Tibial nerve (tissue), 4 donors: ENCODE data around the gene SMAP1. TPM values are rescaled to one million over a fixed set of nuclear protein-coding genes. Genes with fewer than 3 reads are reported as not detected.
"Not testable (repeated sequence)": the region's sequence is repeated elsewhere in the genome, so short reads cannot be mapped to it uniquely, and the experiment has no call there.

ENCODE experiments used
- DNase-seq, 2 donors: peaks; one replicate each; pipeline ENCODE4 v3.0.0-alpha.2; 2019; ENCODE audit warnings: low spot score in 2 of 2
- H3K27ac ChIP-seq, 4 donors: fragments of 200-600 bp; sonication (generic) in 3 of 4; one replicate each; pipeline ENCODE4 v1.5.1; 2017 to 2019; ENCODE audit warnings: mild to moderate bottlenecking in 1 of 4
- H3K27me3 ChIP-seq, 2 donors: fragments of 200-600 bp; sonication (generic) in 1 of 2; one replicate each; pipeline versions ENCODE4 v1.5.1 to v1.6.0; 2017 to 2019
- H3K36me3 ChIP-seq, 3 donors: fragments of 200-600 bp; sonication (generic); one replicate each; pipeline ENCODE4 v1.5.1; 2018 to 2019
- H3K4me1 ChIP-seq, 4 donors: fragments of 200-600 bp; sonication (generic) in 3 of 4; one replicate each; pipeline ENCODE4 v1.5.1; 2017 to 2019
- H3K4me3 ChIP-seq, 4 donors: fragments of 200-600 bp; sonication (generic) in 3 of 4; one replicate each; pipeline ENCODE4 v1.5.1; 2017 to 2019; ENCODE audit warnings: mild to moderate bottlenecking in 1 of 4, moderate library complexity in 1 of 4
- H3K9me3 ChIP-seq, 4 donors: fragments of 200-600 bp; sonication (generic) in 3 of 4; one replicate each; pipeline ENCODE4 v1.5.1; 2017 to 2019
- CTCF ChIP-seq, 5 experiments: fragments of 200-600 bp in 3 of 5; fragments of 450-650 bp in 2 of 5; sonication (generic) in 3 of 5; IDR thresholded peaks; one replicate each; pipeline ENCODE4 v1.5.1; 2016 to 2019; ENCODE audit warnings: antibody characterized with exemption in 5 of 5, mild to moderate bottlenecking in 3 of 5, moderate library complexity in 2 of 5
- EP300 ChIP-seq, 2 donors: sonication (generic); formaldehyde crosslinking; IDR thresholded peaks; one replicate each; pipeline ENCODE4 v1.6.1; 2017; ENCODE audit warnings: antibody characterized with exemption in 2 of 2, mild to moderate bottlenecking in 1 of 2
- POLR2A ChIP-seq, 2 donors: fragments of 450-650 bp; IDR thresholded peaks; one replicate each; pipeline ENCODE4 v1.6.1; 2017; ENCODE audit warnings: antibody characterized with exemption in 2 of 2, mild to moderate bottlenecking in 2 of 2, moderate library complexity in 2 of 2
- WGBS, 2 donors: methylation state at CpG; one replicate each; pipeline ENCODE4 v1.1.5; 2018; 5-methylcytosine and 5-hydroxymethylcytosine counted together
- total RNA-seq, 4 donors: library from RNA; depleted of rRNA; stranded (reverse); fragments of >200 nt; gene quantifications; one replicate each; pipeline ENCODE4 v1.1.0, GENCODE V29; 2016

The SMAP1 gene
- total RNA-seq, 4 donors from 2014 or later: 18.0 to 21.6 (median 20.2) TPM

DNA sequence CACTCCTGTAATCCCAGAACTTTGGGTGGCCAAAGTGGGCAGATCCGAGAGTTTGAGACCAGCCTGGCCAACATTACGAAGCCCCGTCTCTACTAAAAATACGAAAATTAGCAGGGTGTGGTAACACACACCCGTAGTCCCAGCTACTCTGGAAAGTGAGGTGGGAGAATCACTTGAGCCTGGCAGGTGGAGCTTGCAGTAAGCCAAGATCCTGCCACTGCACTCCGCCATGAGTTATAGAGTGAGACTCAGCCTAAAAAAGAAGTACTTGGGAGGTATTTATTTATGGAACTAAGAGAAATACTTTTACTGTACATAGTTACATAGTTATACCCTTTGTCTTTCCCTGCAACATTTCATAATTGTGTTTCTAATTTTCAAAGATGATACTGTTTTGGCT, 67.8 kb downstream of the SMAP1 start:
- Histone ChIP-seq H3K4me3 (no peak overlapping the region), H3K4me1 (no peaks in the 10 kb centered on the region), H3K36me3 (peaks cover 0 to 31% (median 4%) of the 10 kb centered on the region in 3 donors), H3K9me3 (no peaks in the 10 kb centered on the region), H3K27me3 (no peaks in the 10 kb centered on the region), H3K27ac (no peak overlapping the region)
- no peak for DNase-seq
- no peak for TF ChIP-seq CTCF (IDR thresholded peaks at IDR 0.05)
- TF ChIP-seq POLR2A (IDR thresholded peaks at IDR 0.05): no peak
- no peak for TF ChIP-seq EP300 (IDR thresholded peaks at IDR 0.05)
- WGBS, 2 donors: 97% methylated on average over 6 of the region's 6 CpGs

GRCh38 chr6:70738028-70738427, 70.3 kb downstream of the SMAP1 start:
- Histone ChIP-seq H3K9me3 (no peaks in the 10 kb centered on the region), H3K4me3 (no peak overlapping the region), H3K27ac (no peak overlapping the region), H3K4me1 (no peaks in the 10 kb centered on the region), H3K36me3 (peaks cover 0 to 56% (median 4%) of the 10 kb centered on the region in 3 donors), H3K27me3 (no peaks in the 10 kb centered on the region)
- 91 to 96% methylated on average over 2 of the region's 2 CpGs for WGBS, 2 donors
- TF ChIP-seq EP300 (IDR thresholded peaks at IDR 0.05) (no peak), POLR2A (IDR thresholded peaks at IDR 0.05) (no peak), CTCF (IDR thresholded peaks at IDR 0.05) (no peak)
- no peak for DNase-seq

GRCh38 chr6:70739534-70739933, 71.9 kb downstream of the SMAP1 start:
- H3K4me1 ChIP-seq: no peaks in the 10 kb centered on the region
- H3K27ac ChIP-seq: no peak overlapping the region
- no peak for DNase-seq
- TF ChIP-seq POLR2A (IDR thresholded peaks at IDR 0.05): no peak
- no peak for TF ChIP-seq EP300 (IDR thresholded peaks at IDR 0.05)
- TF ChIP-seq CTCF (IDR thresholded peaks at IDR 0.05): no peak
- WGBS, 2 donors: 93 to 100% methylated on average over 2 of the region's 2 CpGs
- no peaks in the 10 kb centered on the region for H3K9me3 ChIP-seq
- peaks cover 0 to 49% (median 0%) of the 10 kb centered on the region in 3 donors for H3K36me3 ChIP-seq
- no peaks in the 10 kb centered on the region for H3K27me3 ChIP-seq
- H3K4me3 ChIP-seq: no peak overlapping the region

DNA sequence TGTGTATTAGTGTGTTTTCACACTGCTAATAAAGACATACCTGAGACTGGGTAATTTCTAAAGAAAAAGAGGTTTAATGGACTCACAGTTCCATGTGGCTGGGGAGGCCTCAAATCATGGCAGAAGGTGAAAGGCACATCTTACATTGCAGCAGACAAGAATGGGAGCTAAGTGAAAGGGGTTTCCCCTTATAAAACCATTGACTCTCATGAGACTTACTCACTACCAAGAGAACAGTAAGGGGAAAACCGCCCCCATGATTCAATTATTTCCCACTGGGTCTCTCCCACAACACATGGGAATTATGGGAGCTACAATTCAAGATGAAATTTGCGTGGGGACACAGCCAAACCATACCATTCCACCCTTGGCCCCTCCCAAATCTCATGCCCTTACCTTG, 73.1 kb downstream of the SMAP1 start:
- 93 to 96% methylated on average over 2 of the region's 2 CpGs for WGBS, 2 donors
- H3K4me3 ChIP-seq, H3K4me1 ChIP-seq: not testable (repeated sequence)

DNA sequence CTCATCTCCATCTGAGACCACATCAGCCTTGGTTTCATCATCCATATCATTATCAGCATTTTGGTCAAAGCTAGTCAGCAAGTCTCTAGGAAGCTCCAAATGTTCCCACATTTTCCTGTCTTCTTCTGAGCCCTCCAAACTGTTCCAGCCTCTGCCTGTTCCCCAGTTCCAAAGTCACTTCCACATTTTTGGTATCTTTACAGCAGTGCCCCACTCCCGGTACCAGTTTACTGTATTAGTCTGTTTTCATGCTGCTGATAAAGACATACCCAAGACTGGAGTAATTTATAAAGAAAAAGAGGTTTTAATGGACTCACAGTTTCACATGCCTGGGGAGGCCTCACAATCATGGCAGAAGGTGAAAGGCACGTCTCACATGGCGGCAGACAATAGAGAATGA, 74.8 kb downstream of the SMAP1 start:
- H3K27me3 ChIP-seq, H3K27ac ChIP-seq, H3K9me3 ChIP-seq, H3K4me3 ChIP-seq, H3K4me1 ChIP-seq, DNase-seq: not testable (repeated sequence)
- WGBS, 2 donors: 87 to 89% methylated on average over 3 of the region's 3 CpGs
- H3K36me3 ChIP-seq: peaks cover 0 to 40% (median 0%) of the 10 kb centered on the region in 3 donors

More for the DNA sequence above, 73.1 kb downstream of the SMAP1 start:
- DNase-seq, H3K27me3 ChIP-seq, H3K9me3 ChIP-seq, H3K27ac ChIP-seq: not testable (repeated sequence)
- peaks cover 0 to 43% (median 0%) of the 10 kb centered on the region in 3 donors for H3K36me3 ChIP-seq

DNA sequence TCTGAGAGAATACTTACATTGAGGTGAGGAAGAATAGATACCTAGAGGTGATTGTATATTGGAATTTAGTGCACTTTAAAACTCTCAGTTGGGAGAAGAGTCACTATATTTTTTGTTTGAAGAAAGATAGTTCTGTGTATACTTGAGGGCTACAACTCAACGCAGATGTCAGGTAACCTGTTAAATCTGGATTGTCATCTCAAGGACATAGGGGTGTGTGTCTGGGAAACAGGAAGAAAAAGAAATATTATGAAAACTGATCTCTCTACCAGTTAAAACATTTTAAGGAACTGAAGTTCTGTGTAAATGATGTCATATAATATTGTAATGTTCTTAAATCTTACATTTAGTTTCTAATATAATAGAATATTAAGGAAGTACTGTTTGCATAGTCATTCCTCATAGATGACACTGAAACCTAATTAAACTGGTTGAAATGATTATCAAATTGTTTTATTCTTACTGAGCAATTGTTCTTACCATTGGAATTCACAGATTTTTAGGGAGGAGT, 86.2 kb downstream of the SMAP1 start:
- DNase-seq: no peak
- H3K4me1 ChIP-seq: no peaks in the 10 kb centered on the region
- H3K27ac ChIP-seq: no peak overlapping the region
- 90 to 91% methylated on average over 1 of the region's 1 CpG for WGBS, 2 donors
- no peaks in the 10 kb centered on the region for H3K27me3 ChIP-seq
- no peaks in the 10 kb centered on the region for H3K9me3 ChIP-seq
- H3K36me3 ChIP-seq: peaks cover 0 to 14% (median 0%) of the 10 kb centered on the region in 3 donors
- H3K4me3 ChIP-seq: no peak overlapping the region
- TF ChIP-seq EP300 (IDR thresholded peaks at IDR 0.05): no peak
- no peak for TF ChIP-seq CTCF (IDR thresholded peaks at IDR 0.05)
- no peak for TF ChIP-seq POLR2A (IDR thresholded peaks at IDR 0.05)
